Left cardiac atrium (tissue), 4 donors: Measurements from ENCODE around the gene KRT81. TPM values are rescaled to one million over a fixed set of nuclear protein-coding genes. Genes with fewer than 3 reads are reported as not detected.
"Not testable (repeated sequence)": the region's sequence is repeated elsewhere in the genome, so short reads cannot be mapped to it uniquely, and the experiment has no call there.

Source experiments
- ATAC-seq, 2 donors: fragments of 200-7000 bp; cut with Tn5 transposase; one replicate each; pipeline ENCODE4 v1.9.1; 2020; ENCODE audit warnings: mild to moderate bottlenecking in 2 of 2, moderate library complexity in 2 of 2
- DNase-seq: peaks from one replicate; pipeline ENCODE4 v3.0.0-alpha.2; 2020
- intact Hi-C, 2 donors: fragments of 100-400 bp; cut with DNase I; formaldehyde crosslinking; loops; one replicate each; pipeline versions ENCODE4 v1.14.1 to v1.15.1; 2022 to 2023
- total RNA-seq, 2 donors: library from RNA; stranded (reverse); fragmentation: NEBNext Ultra II Directional; extraction: Animal tissue kit (Norgen Biotek cat#: 25700); gene quantifications; one replicate each; pipeline ENCODE4 v1.2.1, GENCODE V29; 2021
- donor health status: DM: no; HTN: yes; CAD: no.
- donor health status: DM: no; HTN: yes; CAD: no; lungs with severe emphysema.
- donor health status: DM: yes; HTN: yes; CAD: no.
- donor health status: Dilated cardiomyopathy.

KRT81 gene
- total RNA-seq, 2 donors from 2014 or later, result not detected

DNA sequence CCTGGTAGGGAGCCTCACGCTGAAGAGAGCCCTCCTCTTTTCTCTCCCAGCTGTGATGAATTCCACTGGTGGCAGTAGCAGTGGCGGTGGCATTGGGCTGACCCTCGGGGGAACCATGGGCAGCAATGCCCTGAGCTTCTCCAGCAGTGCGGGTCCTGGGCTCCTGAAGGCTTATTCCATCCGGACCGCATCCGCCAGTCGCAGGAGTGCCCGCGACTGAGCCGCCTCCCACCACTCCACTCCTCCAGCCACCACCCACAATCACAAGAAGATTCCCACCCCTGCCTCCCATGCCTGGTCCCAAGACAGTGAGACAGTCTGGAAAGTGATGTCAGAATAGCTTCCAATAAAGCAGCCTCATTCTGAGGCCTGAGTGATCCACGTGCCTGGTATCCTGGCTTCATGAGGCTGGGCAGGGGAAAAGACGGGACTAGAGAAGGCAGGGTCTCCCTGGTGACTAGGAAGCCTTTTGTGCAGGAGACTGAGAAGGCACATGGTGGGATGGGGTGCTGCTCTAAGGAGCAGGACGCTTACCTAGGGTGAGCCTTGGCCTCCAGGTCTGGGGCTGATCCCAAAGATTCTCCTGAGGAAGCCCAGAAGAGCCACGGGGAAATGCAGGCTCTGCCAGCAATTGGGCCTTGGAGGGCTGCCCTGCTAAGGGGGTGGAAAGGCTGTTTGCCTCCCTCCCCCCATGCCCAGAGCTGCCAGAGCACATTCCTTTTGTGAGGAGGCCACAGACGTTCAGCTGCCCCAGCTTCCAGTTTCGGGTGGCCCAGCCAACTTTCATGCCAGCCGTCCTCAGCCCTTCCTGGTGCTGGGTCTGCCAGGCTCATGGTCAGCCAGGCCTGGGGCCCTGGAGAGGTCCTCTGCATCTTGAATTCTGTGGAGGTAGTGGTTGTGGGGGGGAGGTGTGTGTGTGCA lies 42.5 kb downstream of the KRT81 start:
- intact Hi-C loops, result no loop called here
- no peak for DNase-seq
- ATAC-seq, result peak; percentile 38 to 77

DNA sequence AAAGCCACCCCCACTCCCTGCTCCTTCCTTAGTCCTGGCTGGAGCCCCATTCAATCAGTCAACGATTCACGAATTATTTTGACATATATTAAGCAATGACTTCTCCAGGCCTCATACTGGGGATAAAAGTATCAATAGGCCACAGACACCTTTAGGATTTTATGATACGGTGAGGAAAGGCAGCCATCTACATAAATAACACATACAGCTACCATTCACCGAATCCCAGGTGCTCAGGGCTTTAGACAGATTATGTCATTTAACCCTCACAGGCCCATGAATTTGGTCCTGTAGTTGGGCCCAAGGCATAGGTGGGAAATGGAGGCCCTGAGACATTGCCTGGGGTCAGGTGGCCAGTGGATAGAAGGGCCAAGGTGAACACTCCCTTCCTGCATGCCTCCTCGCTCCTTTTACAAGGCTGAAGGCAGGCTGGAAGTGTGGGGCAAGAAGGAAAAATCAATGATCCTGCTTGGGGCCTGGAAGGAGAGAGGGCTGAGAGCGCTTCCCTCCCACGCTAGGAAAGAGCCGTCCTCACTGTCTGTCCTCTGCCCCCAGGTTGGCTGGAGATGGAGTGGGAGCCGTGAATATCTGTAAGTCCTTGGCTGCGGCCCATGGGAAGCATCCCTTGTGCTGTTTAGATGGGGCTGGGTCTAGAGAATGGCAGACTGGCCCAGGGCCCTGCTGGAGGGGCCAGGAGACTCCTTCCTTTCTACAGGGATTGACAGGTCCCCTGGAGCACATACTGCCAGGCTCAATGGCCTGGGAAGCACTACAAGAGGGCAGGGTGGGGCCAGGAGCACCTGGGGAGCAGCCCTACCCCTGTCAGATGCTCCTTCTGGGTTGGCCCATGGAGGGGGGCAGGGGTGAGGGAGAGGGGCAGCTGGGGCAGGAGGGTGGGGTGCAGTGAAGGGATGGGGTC lies 43.5 kb downstream of the KRT81 start:
- DNase-seq, result no peak
- ATAC-seq, result no peak
- intact Hi-C loops, result no loop called here

DNA sequence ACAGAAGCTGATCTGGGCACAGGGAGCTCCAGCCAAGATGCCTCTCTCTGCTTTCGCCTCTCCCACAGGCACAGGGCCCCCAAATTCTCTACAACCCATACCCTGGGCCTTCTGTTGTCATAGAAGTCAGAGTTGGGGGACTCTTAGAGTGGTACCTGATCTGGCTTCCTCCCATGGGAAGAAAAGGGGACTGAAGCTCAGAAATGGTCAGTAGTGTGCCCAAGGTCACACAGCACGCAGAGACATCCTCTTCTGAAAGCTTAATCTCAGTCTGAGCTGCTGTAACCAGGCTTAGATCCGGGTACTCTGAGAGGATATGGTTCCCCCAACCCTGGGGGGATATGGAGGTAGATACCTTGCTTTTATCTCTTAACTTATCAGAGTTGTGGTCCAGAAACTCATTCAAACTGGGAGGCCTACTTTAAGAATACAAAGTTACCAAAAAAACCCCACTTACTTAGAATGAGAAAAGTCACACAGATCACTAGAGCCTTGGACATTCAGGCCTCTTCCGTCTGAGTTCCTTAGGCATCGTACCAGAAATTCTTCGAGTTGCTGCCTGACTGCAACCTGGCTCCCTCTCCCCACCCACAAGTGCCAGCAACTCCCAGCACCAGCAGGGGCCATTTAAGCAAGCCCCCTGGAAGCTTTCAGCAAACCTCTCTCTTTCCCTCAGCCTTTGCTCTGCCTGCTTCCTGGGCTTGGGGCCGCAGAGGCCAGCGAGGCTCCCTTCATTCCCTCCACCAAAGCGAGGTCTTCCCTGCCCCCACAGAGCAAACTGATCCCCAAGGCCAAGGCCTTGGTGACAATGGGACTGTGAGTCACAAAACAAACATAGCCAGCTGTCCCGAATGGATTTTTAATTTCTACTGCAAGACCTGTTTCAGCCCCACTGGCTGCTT lies 44.4 kb downstream of the KRT81 start:
- ATAC-seq (no peak), DNase-seq (no peak)
- intact Hi-C loops, result no loop called here

DNA sequence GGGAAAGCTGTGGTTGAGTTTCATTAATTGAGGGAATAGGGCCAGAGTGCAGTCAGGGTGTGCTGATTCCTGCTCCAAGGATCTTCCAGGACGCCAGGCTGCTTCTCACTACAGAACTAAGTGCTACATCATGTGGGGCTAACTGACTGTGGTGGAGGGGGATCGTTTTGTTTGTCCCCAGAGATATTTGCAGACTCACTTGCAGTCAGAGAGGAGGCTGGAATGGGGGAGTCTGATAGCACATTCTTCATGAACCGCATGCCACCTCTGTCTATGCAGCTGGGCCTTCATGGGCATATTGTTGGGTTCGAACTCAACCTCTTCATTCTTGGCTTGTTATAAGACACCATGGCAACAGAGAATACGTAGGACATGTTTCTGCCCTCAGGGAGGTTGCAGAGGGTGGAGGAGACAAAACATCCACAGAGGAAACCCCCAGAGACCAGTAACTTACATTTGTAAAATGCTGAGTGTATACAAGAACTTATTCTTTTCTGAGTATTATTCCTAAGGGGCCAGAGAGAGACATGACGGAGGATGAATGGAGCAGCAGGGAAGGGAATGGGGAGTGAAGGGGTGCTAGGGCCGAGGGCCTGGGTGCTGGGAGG lies 45.3 kb downstream of the KRT81 start:
- intact Hi-C loops, result no loop called here
- no peak for ATAC-seq
- DNase-seq, result no peak

GRCh38 chr12:52245259-52245961 lies 45.9 kb downstream of the KRT81 start:
- DNase-seq (no peak), ATAC-seq (no peak)
- intact Hi-C loops, result no loop called here

DNA sequence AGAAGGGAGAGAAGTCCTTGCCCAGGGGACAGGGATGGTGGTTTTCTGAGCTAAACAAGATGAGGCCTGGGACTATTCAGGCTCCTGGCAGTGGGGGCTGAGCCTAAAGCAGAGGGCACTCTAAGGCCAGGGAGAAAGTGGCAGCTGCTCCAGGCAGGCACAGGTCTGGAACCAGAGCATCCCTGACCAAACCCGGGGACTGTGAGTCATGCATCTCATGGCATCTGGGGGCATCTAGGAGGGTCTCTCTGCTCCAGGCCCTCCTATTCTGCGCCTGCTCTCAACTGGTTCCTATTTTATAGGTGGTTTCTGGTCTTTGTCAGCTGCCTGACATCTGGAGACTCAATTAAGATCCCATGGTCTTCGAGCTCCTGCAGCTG lies 46.7 kb downstream of the KRT81 start:
- intact Hi-C loops, result no loop called here
- ATAC-seq (no peak), DNase-seq (no peak)

DNA sequence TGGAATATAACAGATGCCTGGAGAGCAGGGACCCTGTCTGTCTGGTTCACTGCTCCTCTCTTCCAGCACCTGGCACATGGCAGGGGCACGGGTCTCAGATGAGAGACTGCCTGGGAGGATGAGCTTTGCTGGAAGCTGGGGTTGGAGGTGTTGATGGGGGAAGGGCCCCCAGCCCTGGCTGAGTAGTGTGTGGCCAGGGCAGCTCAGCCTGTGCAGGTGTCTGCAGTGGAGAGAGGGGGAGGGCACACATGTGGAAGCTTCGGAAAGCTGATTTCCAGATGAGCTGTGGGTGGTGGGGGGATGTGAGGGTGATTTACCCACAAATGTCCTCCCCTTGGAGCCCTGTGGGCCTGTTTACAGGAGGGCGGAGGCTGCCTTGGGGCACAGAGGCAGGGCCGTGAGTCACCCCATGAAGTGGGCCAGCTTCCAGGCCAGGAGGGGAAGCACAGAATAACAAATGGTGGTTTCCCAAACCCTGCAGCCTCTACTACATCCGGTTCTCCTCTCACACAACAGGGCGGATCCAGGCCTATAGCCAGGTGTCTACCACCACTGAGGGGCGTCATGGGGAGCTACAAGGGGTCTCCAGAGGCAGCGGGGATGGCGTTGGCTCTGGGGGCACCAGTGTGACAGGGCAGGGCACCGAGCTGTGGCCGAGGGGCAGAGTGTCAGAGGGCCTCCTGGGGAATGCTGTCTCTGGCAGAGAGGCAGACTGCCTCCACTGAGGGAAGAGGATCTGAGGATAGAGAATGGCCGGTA lies 47.3 kb downstream of the KRT81 start:
- peak; percentile 84 for DNase-seq
- intact Hi-C loops, result no loop called here
- ATAC-seq, result peak; percentile 75 to 90

GRCh38 chr12:52243259-52243855 lies 48.0 kb downstream of the KRT81 start:
- DNase-seq, result no peak
- no peak for ATAC-seq
- intact Hi-C loops, result no loop called here

GRCh38 chr12:52242442-52243258 lies 48.7 kb downstream of the KRT81 start:
- DNase-seq (no peak), ATAC-seq (no peak)
- intact Hi-C loops, result no loop called here

DNA sequence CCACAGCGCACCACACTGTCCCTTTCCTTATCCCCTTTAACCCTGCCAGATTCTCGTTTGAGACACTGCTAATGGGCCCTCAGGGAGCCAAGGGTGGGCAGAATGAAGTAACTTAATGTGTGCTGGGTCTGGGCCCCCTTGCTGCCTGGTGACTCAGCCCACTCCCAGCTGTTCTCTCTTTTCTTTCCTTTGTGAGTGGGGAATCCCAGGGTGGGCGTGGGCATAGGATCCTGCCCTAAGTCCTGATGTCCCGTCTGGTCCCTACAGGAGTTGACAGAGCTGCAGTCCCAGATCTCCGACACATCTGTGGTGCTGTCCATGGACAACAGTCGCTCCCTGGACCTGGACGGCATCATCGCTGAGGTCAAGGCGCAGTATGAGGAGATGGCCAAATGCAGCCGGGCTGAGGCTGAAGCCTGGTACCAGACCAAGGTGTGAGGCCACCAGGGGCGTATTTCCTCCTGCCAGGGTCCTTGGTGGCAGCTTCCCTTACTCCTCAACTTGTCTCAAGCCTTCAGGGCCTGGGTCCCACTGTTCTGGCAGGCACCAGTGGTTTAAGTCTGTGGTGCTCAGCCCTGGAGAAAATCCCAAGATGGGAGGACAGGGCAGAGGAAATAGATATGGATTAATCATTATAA lies 50.0 kb downstream of the KRT81 start:
- intact Hi-C loops, result no loop called here
- ATAC-seq (no peak), DNase-seq (no peak)

- intact Hi-C loops, ATAC-seq, DNase-seq: not testable (repeated sequence)
Observed at GRCh38 chr12:52240247-52240646, 51.1 kb downstream of the KRT81 start.

DNA sequence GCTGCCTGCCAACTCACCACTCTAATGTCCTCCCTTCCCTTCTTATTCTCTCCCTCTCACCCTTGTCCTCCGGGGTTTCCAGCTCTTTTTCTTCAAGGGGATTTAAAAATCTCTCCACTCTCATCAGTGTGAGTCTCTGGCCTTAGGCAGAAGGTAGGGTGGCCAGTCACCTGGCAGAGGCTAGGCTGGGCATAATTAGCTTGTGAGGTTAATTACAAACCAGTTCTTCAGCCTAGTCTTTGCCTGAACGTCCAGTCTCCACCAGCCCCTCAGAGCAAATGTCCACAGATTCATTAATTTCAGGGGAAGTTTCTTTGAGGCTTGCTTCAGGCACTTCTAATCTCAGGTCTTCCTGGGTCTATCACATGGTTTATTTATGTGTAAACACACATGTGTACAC lies 51.6 kb downstream of the KRT81 start:
- DNase-seq, result no peak
- ATAC-seq, result no peak
- intact Hi-C loops, result no loop called here

DNA sequence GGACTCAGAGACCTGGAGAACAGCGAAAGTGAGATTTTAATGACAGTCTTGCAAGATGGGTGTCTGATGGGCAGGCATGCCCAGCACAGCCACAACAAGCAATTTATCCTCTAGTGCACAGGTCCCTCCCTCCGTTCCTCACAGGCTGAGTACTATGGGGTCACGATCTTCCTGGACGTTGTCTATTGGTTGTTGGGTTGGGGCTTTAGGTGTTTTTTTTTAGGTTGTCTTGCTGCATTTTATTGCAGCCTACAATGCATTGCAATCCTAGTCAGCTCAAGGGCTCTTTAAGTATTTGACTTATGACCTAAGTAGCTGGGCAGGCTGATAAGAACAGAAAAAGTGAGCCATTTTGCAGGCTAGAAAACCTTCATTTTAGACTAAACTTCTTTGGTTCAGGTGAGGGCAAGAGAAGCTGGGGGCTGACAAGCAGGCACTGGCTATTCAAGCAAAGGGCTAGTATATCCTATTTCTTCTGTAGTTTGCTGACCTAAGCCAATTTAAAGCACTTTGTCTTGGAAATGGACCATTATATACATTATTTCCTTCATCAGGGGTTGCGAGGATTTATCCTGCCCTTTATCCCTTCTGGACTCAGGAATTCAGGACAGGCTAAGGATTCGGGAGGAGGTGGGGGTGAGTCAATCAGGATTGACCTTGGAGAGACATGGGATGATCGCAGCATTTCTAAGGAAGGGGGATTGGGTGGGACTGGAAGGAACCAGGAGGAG lies 52.3 kb downstream of the KRT81 start:
- ATAC-seq (no peak), DNase-seq (no peak)
- intact Hi-C loops, result no loop called here

DNA sequence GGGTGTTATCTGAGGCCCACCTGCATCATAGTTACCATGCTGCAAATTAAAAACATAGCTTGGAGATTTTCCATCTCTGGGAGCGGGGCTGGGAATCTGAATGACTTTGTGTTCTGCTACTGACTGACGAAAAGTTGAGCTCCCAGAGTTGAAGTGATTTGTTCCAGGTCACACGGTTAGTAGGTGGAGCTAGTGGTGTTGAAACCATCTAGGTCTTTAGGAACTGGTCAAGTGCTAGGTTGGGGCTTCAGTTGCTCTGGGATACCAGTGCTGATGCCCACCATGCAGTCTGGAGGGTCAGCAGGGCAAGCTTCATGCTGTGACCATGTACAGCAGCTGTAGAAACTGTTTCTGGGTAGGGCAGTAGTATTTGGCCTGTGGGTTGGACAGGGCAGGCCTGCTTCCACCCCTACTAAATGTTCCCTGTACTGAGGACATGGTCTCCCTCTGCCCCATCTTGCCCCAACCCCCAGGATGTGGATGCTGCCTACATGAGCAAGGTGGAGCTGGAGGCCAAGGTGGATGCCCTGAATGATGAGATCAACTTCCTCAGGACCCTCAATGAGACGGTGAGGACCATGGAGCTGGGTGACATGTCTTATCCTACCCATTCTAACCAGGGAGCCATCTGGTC lies 53.0 kb downstream of the KRT81 start:
- intact Hi-C loops, result no loop called here
- DNase-seq, result no peak
- ATAC-seq, result no peak
